Activated CD8-positive, alpha-beta memory T cell treated with anti-CD3 and anti-CD28 coated beads, Interleukin-2, amount 50 U/mL, for 4 hours (primary cell): ENCODE results near the gene STK17A.

Experiments used
- DNase-seq: peaks from one replicate; pipeline ENCODE4 v3.0.0-alpha.2; 2020

Gene STK17A

GRCh38 chr7:43582503-43583423 is at the start of gene STK17A:
TSS of gene STK17A (plus strand) at chr7:43583108. CDS start at chr7:43583244, 136 bp downstream.
- peak; percentile 92 for DNase-seq

GRCh38 chr7:43533801-43534479 is 49.0 kb upstream of the STK17A start:
- no peak for DNase-seq

GRCh38 chr7:43535031-43535451 is 47.9 kb upstream of the STK17A start:
- DNase-seq: no peak

- DNase-seq: no peak
Observed at GRCh38 chr7:43535810-43536585, 46.9 kb upstream of the STK17A start.

- no peak for DNase-seq
Observed at GRCh38 chr7:43536773-43537172, 46.1 kb upstream of the STK17A start.

- DNase-seq: no peak
Observed at GRCh38 chr7:43537765-43538403, 45.0 kb upstream of the STK17A start.

GRCh38 chr7:43538404-43538771 is 44.5 kb upstream of the STK17A start:
- no peak for DNase-seq

GRCh38 chr7:43540471-43540870 is 42.4 kb upstream of the STK17A start:
- DNase-seq: no peak

- DNase-seq: no peak
Observed at GRCh38 chr7:43542716-43543115, 40.2 kb upstream of the STK17A start.

GRCh38 chr7:43546231-43546630 is 36.7 kb upstream of the STK17A start:
- no peak for DNase-seq

- DNase-seq: no peak
Observed at GRCh38 chr7:43550427-43550826, 32.5 kb upstream of the STK17A start.

- DNase-seq: no peak
Observed at GRCh38 chr7:43552122-43552521, 30.8 kb upstream of the STK17A start.

GRCh38 chr7:43553999-43554398 is 28.9 kb upstream of the STK17A start:
- DNase-seq: no peak

- no peak for DNase-seq
Observed at GRCh38 chr7:43554423-43554822, 28.5 kb upstream of the STK17A start.

- DNase-seq: no peak
Observed at GRCh38 chr7:43557831-43558495, 24.9 kb upstream of the STK17A start.

GRCh38 chr7:43559171-43559945 is 23.6 kb upstream of the STK17A start:
- no peak for DNase-seq

- DNase-seq: no peak
Observed at GRCh38 chr7:43559946-43560335, 23.0 kb upstream of the STK17A start.

- no peak for DNase-seq
Observed at GRCh38 chr7:43560742-43561330, 22.1 kb upstream of the STK17A start.

GRCh38 chr7:43562383-43562782 is 20.5 kb upstream of the STK17A start:
- DNase-seq: no peak

GRCh38 chr7:43565786-43566185 is 17.1 kb upstream of the STK17A start:
- no peak for DNase-seq

- no peak for DNase-seq
Observed at GRCh38 chr7:43568529-43568928, 14.4 kb upstream of the STK17A start.
